Psoas muscle (tissue), 8 donors: ENCODE results near the gene CLHC1. TPM values are rescaled to one million over a fixed set of nuclear protein-coding genes. Genes with fewer than 3 reads are reported as not detected.

Experiments
- ATAC-seq, 4 donors: fragments of 200-7000 bp; cut with Tn5 transposase; one replicate each; pipeline ENCODE4 v1.9.1; 2020; ENCODE audit warnings: moderate library complexity in 3 of 4, mild to moderate bottlenecking in 2 of 4
- DNase-seq, 2 donors: peaks; one replicate each; pipeline ENCODE4 v3.0.0-alpha.2; 2020
- H3K27ac ChIP-seq: fragments of 200-600 bp; one replicate; pipeline ENCODE4 v1.8.0; 2022
- H3K27me3 ChIP-seq, 3 donors: fragments of 200-600 bp in 1 of 3; one replicate each; pipeline versions ENCODE4 v1.6.1 to v1.8.0; 2013 to 2022; ENCODE audit warnings: low read length in 2 of 3, mild to moderate bottlenecking in 2 of 3, moderate library complexity in 1 of 3; ENCODE audit not compliant: insufficient read depth in 3 of 3
- H3K36me3 ChIP-seq, 2 donors: fragments of 200-600 bp in 1 of 2; one replicate each; pipeline versions ENCODE4 v1.6.1 to v1.8.0; 2013 to 2022; ENCODE audit warnings: low read depth in 1 of 2, mild to moderate bottlenecking in 1 of 2, moderate library complexity in 1 of 2; ENCODE audit not compliant: insufficient read depth in 1 of 2
- H3K4me1 ChIP-seq: fragments of 200-600 bp; one replicate; pipeline ENCODE4 v1.8.0; 2022
- H3K4me3 ChIP-seq: fragments of 200-600 bp; one replicate; pipeline ENCODE4 v1.8.0; 2022; ENCODE audit warnings: mild to moderate bottlenecking
- H3K9me3 ChIP-seq: fragments of 200-600 bp; one replicate; pipeline ENCODE4 v1.8.0; 2022
- CTCF ChIP-seq: fragments of 200-600 bp; IDR thresholded peaks from one replicate; pipeline ENCODE4 v1.8.0; 2022; ENCODE audit warnings: antibody characterized with exemption
- WGBS, 3 donors: extraction: QIAGEN DNeasy Blood & Tissue Kit; methylation state at CpG; one replicate each; pipeline versions ENCODE4 v1.1.6 to v1.1.7; 2013; 5-methylcytosine and 5-hydroxymethylcytosine counted together
- intact Hi-C, 2 donors: fragments of 100-400 bp; cut with DNase I; formaldehyde crosslinking; loops; one replicate each; pipeline versions ENCODE4 v1.11.0 to v1.14.2; 2022
- polyA plus RNA-seq, 3 donors: library from polyadenylated mRNA; stranded (reverse); fragments of 200-250 nt; gene quantifications; one replicate each; pipeline ENCODE4 v1.2.3, GENCODE V29; 2013
- total RNA-seq, 4 donors: library from RNA; stranded (reverse); fragmentation: NEBNext Ultra II Directional in 2 of 4; extraction: Animal tissue kit (Norgen Biotek cat#: 25700) in 2 of 4; gene quantifications; one replicate each; pipeline versions ENCODE4 v1.2.1 to v1.2.4, GENCODE V29; 2021 to 2023
- donor health status: healthy with polysubstance abuse.
- donor health status: DM: no; HTN: no; CAD: no; lungs with moderate emphysema.
- donor health status: Bipolar disorder and iron deficiency.
- donor health status: healthy.
- donor health status: DM: yes; HTN: yes; CAD: no.
- donor health status: DM: no; HTN: no; CAD: no.
- donor health status: DM: no; HTN: no; CAD: no.
- donor health status: DM: yes; HTN: yes; CAD: no.

CLHC1 gene
- total and polyA plus RNA-seq, 7 donors = 0.47 to 6.8 (median 3.2) TPM

- DNase-seq (no peak), ATAC-seq (no peak)
- H3K36me3 ChIP-seq = no peaks in the 10 kb centered on the region
- intact Hi-C loops = no loop called here
- no peaks in the 10 kb centered on the region for H3K9me3 ChIP-seq
- no peaks in the 10 kb centered on the region for H3K27me3 ChIP-seq
- H3K4me1 ChIP-seq = no peaks in the 10 kb centered on the region
- no peak overlapping the region for H3K27ac ChIP-seq
- TF ChIP-seq CTCF = no peak
- 85 to 93% (median 91%) methylated on average over 2 of the region's 2 CpGs for WGBS, 3 donors
- H3K4me3 ChIP-seq = no peak overlapping the region
These were observed 89.6 kb downstream of the CLHC1 start for GRCh38 chr2:55142518-55142917.

- TF ChIP-seq CTCF = no peak
- Histone ChIP-seq H3K4me3 (no peak overlapping the region), H3K4me1 (no peaks in the 10 kb centered on the region), H3K27me3 (no peaks in the 10 kb centered on the region), H3K27ac (no peak overlapping the region), H3K9me3 (no peaks in the 10 kb centered on the region), H3K36me3 (no peaks in the 10 kb centered on the region)
- no peak for DNase-seq
- no peak for ATAC-seq
- WGBS, 3 donors = 76 to 84% (median 82%) methylated on average over 9 of the region's 9 CpGs
- intact Hi-C loops = no loop called here
These were observed 90.3 kb downstream of the CLHC1 start for GRCh38 chr2:55141572-55142413.

- Histone ChIP-seq H3K9me3 (no peaks in the 10 kb centered on the region), H3K27me3 (no peaks in the 10 kb centered on the region), H3K4me3 (no peak overlapping the region), H3K36me3 (no peaks in the 10 kb centered on the region), H3K27ac (no peak overlapping the region), H3K4me1 (no peaks in the 10 kb centered on the region)
- no peak for DNase-seq
- no peak for TF ChIP-seq CTCF
- no peak for ATAC-seq
- 82 to 86% (median 84%) methylated on average over 8 of the region's 8 CpGs for WGBS, 3 donors
- intact Hi-C loops = no loop called here
These were observed 91.5 kb downstream of the CLHC1 start for GRCh38 chr2:55140316-55141219.

- ATAC-seq (no peak), DNase-seq (no peak)
- H3K9me3 ChIP-seq = no peaks in the 10 kb centered on the region
- H3K4me3 ChIP-seq = no peak overlapping the region
- WGBS, 3 donors = 75 to 89% (median 79%) methylated on average over 3 of the region's 3 CpGs
- intact Hi-C loops = no loop called here
- H3K36me3 ChIP-seq = no peaks in the 10 kb centered on the region
- no peaks in the 10 kb centered on the region for H3K4me1 ChIP-seq
- no peaks in the 10 kb centered on the region for H3K27me3 ChIP-seq
- no peak for TF ChIP-seq CTCF
- H3K27ac ChIP-seq = no peak overlapping the region
These were observed 92.8 kb downstream of the CLHC1 start for GRCh38 chr2:55139305-55139704.
